Karpas-422 (cell line): Measurements from ENCODE around the gene DUOXA1. TPM values are rescaled to one million over a fixed set of nuclear protein-coding genes. Genes with fewer than 3 reads are reported as not detected.

Source experiments
- DNase-seq: peaks from one replicate; pipeline ENCODE4 v3.0.0-alpha.2; 2015
- H2AFZ ChIP-seq: fragments of 200-600 bp; sonication (generic); 2 replicates; pipeline ENCODE4 v1.6.1; 2014; ENCODE audit warnings: antibody characterized with exemption, low read length, mixed read lengths
- H3K27ac ChIP-seq: fragments of 200-600 bp; sonication (generic); 2 replicates; pipeline ENCODE4 v1.5.1; 2014; ENCODE audit warnings: mild to moderate bottlenecking, low read length, moderate library complexity
- H3K27me3 ChIP-seq: fragments of 200-600 bp; sonication (generic); 2 replicates; pipeline ENCODE4 v1.6.1; 2014; ENCODE audit warnings: low read length, mixed read lengths
- H3K36me3 ChIP-seq: fragments of 200-600 bp; sonication (generic); 2 replicates; pipeline ENCODE4 v1.6.1; 2014; ENCODE audit warnings: low read length, mixed read lengths; ENCODE audit not compliant: insufficient read depth
- H3K4me1 ChIP-seq: fragments of 200-600 bp; sonication (generic); 2 replicates; pipeline ENCODE4 v1.6.1; 2014; ENCODE audit warnings: mild to moderate bottlenecking, low read length, mixed read lengths
- H3K4me2 ChIP-seq: fragments of 200-600 bp; sonication (generic); 2 replicates; pipeline ENCODE4 v1.6.1; 2014; ENCODE audit warnings: low read length, low read depth, mild to moderate bottlenecking; ENCODE audit not compliant: poor library complexity, severe bottlenecking
- H3K4me3 ChIP-seq: fragments of 200-600 bp; sonication (generic); 2 replicates; pipeline ENCODE4 v1.5.1; 2014; ENCODE audit warnings: mild to moderate bottlenecking, antibody characterized with exemption, low read length, mixed read lengths
- H3K79me2 ChIP-seq: fragments of 200-600 bp; sonication (generic); 2 replicates; pipeline ENCODE4 v1.6.1; 2014; ENCODE audit warnings: mild to moderate bottlenecking, low read length, mixed read lengths
- H3K9ac ChIP-seq: fragments of 200-600 bp; sonication (generic); 2 replicates; pipeline ENCODE4 v1.6.0; 2014; ENCODE audit warnings: low read length
- H3K9me2 ChIP-seq: fragments of 200-600 bp; sonication (generic), shearing (Covaris generic); replicated peaks from 2 replicates; pipeline ENCODE4 v1.6.0; 2014; ENCODE audit warnings: mild to moderate bottlenecking, low read length, moderate library complexity; ENCODE audit not compliant: insufficient read depth
- H3K9me3 ChIP-seq: fragments of 300-700, 200-600 bp; sonication (generic); 2 replicates; pipeline ENCODE4 v1.6.1; 2014; ENCODE audit warnings: low read length, mixed read lengths
- H4K20me1 ChIP-seq: fragments of 200-600 bp; sonication (generic); 2 replicates; pipeline ENCODE4 v1.6.1; 2014; ENCODE audit warnings: mild to moderate bottlenecking, antibody characterized with exemption, low read length, low read depth; ENCODE audit not compliant: insufficient read depth
- total RNA-seq: library from RNA; depleted of rRNA; stranded (reverse); fragments of >200 nt; shearing (Covaris generic); gene quantifications from 2 replicates; pipeline ENCODE4 v1.2.3, GENCODE V29; 2014; ENCODE audit warnings: low replicate concordance

Gene DUOXA1
- total RNA-seq, 1 experiment from 2014 or later = not detected

DNA sequence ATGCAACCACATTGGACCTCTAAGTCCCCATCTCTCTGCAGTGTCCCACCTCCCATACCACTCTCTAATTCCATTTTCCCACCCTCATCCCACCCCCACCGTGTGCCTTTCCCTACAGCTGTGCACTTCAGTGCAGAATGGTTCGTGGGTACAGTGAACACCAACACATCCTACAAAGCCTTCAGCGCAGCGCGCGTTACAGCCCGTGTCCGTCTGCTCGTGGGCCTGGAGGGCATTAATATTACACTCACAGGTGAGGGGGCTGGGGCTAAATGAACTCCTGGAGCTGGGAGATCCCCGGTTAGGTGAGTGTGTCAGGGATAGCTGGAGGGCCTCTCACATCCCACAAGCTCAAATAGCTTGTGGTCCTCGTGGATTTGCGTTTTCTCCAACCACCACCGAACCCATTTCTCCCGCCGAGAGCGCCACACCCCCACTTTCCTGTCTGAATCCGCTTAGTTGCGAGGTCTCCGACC lies 13.6 kb downstream of the DUOXA1 start:
- no peaks in the 10 kb centered on the region for H3K9me3 ChIP-seq
- H3K4me2 ChIP-seq = no peak overlapping the region
- no peaks in the 10 kb centered on the region for H3K27me3 ChIP-seq
- H3K27ac ChIP-seq = no peak overlapping the region
- H3K4me3 ChIP-seq = no peak overlapping the region
- no peaks in the 10 kb centered on the region for H3K9me2 ChIP-seq
- no peaks in the 10 kb centered on the region for H3K36me3 ChIP-seq
- no peak overlapping the region for H2AFZ ChIP-seq
- no peak overlapping the region for H3K9ac ChIP-seq
- H3K4me1 ChIP-seq = peaks cover 9% of the 10 kb centered on the region
- H3K79me2 ChIP-seq = no peaks in the 10 kb centered on the region
- no peaks in the 10 kb centered on the region for H4K20me1 ChIP-seq
- no peak for DNase-seq

DNA sequence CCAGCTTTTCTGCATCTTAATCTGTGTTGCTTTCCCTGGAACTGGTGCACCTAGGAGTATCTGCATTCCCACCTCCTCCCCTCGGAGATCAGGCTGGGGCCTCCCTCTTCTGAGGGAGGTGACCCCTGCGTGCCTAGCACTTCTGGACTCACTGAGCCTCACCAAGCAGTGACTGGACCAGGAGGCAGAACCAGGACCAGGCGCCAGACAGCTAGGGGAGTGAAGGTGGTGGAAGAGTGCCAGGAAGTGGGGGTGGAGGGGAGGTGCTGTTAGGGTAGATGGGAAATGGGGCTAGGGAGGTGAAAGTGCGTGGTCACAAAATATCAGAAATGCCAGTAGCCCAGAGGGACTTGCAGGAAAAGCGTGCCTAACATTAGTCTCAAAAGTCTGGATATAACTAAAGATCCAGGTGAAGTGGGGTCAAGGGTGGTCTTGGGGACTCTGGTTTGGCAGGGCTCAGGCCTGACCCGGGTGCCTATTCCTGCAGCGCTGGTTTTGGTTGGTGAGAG lies 14.3 kb downstream of the DUOXA1 start:
- Histone ChIP-seq H2AFZ (no peak overlapping the region), H3K4me1 (peaks cover 9% of the 10 kb centered on the region), H3K9ac (no peak overlapping the region), H3K4me2 (no peak overlapping the region), H3K9me3 (no peaks in the 10 kb centered on the region), H3K9me2 (no peaks in the 10 kb centered on the region), H4K20me1 (no peaks in the 10 kb centered on the region), H3K79me2 (no peaks in the 10 kb centered on the region), H3K27me3 (no peaks in the 10 kb centered on the region), H3K36me3 (no peaks in the 10 kb centered on the region), H3K27ac (no peak overlapping the region), H3K4me3 (no peak overlapping the region)
- DNase-seq = no peak

DNA sequence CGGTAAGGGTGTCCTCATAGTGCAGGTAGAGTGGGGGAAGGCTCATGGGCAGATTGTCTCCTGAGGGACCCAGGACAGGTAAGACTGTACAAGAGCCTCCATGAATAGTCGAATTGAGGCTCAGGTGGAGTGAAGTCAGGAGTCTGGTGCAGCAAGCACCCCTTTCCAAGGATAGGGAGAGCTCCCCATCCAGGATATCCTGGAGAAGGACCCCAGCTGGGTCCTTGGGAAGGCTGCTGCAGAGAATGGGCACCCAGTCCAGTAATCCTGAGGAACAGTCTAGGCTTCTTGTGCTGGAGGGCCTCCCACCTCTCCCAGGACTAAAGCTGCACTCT lies 15.0 kb downstream of the DUOXA1 start:
- Histone ChIP-seq H3K4me2 (peak overlapping the region; percentile 36), H3K4me3 (peak overlapping the region; percentile 37; the same call in 1 of the 2 replicates), H3K27me3 (no peaks in the 10 kb centered on the region), H3K9ac (no peak overlapping the region), H3K4me1 (peaks cover 9% of the 10 kb centered on the region), H3K9me3 (no peaks in the 10 kb centered on the region), H3K79me2 (no peaks in the 10 kb centered on the region), H3K27ac (no peak overlapping the region), H4K20me1 (no peaks in the 10 kb centered on the region), H2AFZ (no peak overlapping the region), H3K36me3 (no peaks in the 10 kb centered on the region), H3K9me2 (no peaks in the 10 kb centered on the region)
- DNase-seq = no peak

DNA sequence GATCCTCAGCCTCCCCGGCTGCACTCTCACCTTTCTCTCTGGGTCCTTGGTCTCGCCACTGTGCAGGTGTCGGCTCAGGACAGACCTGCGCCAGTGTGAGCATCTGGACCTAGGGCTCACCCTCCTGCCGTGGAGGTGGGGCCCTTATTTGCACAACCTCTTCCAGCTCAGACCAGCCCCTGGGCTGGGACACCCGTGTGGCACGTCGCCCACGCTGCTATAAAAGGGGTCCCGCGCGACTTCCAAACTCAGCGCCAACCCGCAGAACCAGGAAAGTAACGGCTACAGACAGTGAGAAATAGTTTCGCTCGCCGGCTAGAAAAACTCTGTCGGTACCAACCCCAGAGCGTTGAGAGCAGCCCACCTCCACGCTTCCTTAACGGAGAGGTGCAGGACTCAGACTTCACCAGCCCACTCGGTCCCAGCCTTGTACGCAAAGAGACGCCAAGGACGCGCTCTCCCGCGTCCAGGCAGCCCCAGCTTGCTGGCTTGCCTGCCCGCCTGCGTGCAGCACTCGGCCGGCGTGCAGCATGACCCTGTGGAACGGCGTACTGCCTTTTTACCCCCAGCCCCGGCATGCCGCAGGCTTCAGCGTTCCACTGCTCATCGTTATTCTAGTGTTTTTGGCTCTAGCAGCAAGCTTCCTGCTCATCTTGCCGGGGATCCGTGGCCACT lies 15.5 kb downstream of the DUOXA1 start, which contains the start of the genes DUOX2 and DUOXA2:
Gene DUOX2 (minus strand): TSS at position 97 of the 675 bp plus-strand sequence. CDS start 761 bp downstream, outside the sequence.
Gene DUOXA2 (plus strand): TSS at position 251 of the 675 bp plus-strand sequence. CDS start 280 bp downstream, at position 531.
- Histone ChIP-seq H3K9ac (no peak within 1 kb of the TSS), H3K4me1 (peaks cover 9% of the 10 kb centered on the region), H3K4me3 (peak within 1 kb of the TSS; percentile 37; the same call in 1 of the 2 replicates), H3K4me2 (peak within 1 kb of the TSS; percentile 36), H3K27me3 (no peaks in the 10 kb centered on the region), H3K9me2 (no peaks in the 10 kb centered on the region), H3K27ac (no peak within 1 kb of the TSS), H2AFZ (no peak within 1 kb of the TSS), H3K36me3 (no peaks in the 10 kb centered on the region), H4K20me1 (no peaks in the 10 kb centered on the region), H3K79me2 (no peaks in the 10 kb centered on the region), H3K9me3 (no peaks in the 10 kb centered on the region)
- DNase-seq = no peak

DNA sequence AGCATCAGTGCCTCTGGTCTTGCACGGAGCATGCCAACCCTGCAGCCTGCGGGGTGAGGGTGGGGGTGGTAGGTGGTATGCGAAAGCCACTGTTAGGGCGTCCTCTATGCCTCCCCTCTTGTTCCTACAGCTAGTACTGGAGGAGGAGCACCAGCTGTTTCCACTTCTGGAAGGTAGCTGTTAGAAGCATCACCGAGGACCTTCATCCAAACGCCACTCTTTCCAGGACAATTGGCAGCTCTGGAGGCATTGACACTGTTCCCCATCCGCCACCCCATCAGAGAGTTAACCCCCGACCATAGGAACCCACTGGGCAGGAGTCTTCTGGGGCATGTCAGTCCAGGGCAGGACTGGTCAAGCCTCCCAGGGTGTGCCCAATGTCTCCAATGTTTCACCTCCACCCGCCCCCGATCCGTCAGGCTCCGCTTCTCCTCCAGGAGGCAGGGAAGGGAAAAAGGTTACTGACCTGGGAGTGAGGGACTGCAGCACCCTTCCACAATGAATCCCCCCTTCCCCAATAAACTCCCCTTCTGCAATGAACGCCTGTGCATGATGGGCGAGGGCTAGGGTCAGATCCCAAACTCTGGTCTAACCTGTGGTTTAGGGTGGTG lies 16.2 kb downstream of the DUOXA1 start:
- H3K9me3 ChIP-seq = no peaks in the 10 kb centered on the region
- DNase-seq = no peak
- no peaks in the 10 kb centered on the region for H3K9me2 ChIP-seq
- H4K20me1 ChIP-seq = no peaks in the 10 kb centered on the region
- no peaks in the 10 kb centered on the region for H3K27me3 ChIP-seq
- no peak overlapping the region for H3K4me3 ChIP-seq
- H3K27ac ChIP-seq = no peak overlapping the region
- no peak overlapping the region for H2AFZ ChIP-seq
- H3K36me3 ChIP-seq = no peaks in the 10 kb centered on the region
- peak overlapping the region; percentile 36 for H3K4me2 ChIP-seq
- H3K4me1 ChIP-seq = peaks cover 9% of the 10 kb centered on the region
- no peak overlapping the region for H3K9ac ChIP-seq
- H3K79me2 ChIP-seq = no peaks in the 10 kb centered on the region

DNA sequence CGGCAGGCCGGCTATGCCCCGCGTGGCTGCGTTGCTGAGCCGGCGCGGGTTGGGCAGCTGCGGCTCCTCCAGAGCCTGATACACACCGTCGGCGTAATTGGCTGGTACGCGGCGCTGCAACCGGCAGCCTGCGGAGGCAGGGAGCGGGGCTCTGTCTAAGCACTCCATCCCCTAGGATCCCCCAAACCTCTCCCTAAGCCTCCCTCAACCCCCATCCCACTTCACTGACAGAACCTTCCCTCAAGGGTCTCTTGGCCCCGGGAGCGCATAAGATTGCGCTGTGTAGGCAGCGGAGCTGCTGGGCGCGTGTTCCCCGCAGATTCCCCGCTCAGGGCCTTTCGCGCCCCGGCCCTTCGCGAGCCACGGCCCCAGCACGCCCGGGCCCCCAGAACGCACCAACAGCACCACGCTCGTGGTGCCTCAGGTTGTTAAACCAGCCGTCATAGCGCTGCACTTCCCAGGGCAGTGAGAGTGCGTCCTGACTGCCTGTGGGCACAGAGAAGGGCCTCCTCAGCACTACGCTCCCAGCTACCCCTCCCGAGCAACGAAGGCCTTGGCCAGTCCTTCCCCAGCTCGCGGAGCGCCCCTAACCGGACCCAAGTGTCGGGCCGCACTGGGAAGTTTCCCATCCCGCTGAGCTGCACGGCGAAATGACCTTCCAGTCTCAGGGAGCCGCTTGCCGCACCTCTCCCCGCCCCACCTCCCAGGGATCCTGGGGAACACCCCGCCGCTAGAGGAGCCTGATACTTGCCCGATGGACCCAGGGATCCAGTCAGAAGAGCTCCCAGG lies 16.9 kb downstream of the DUOXA1 start:
- H3K4me3 ChIP-seq = no peak overlapping the region
- no peaks in the 10 kb centered on the region for H3K27me3 ChIP-seq
- peaks cover 9% of the 10 kb centered on the region for H3K4me1 ChIP-seq

DNA sequence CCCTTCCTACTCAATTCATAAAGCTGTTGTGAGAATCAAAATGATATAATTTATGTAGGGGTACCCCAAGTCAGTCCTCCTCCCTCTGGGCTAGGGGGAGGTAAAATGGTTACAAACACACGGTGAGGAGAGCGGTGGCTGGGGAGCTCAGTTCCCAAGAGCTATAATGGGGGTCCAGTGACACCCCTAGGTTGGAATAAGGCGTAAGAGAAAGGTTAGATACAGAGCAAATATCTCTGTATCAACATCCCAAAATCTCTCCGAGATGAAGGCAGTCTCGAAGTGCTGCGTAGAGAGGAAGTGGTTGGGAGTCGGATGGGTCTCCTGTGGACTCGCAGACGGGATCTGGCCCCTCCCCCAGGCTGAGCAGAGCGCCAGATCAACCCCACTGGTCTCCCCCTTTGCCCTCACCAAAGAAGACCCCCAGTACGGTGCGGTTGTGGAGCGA lies 17.5 kb downstream of the DUOXA1 start:
- Histone ChIP-seq H3K27ac (no peak overlapping the region), H3K27me3 (no peaks in the 10 kb centered on the region), H3K9me3 (no peaks in the 10 kb centered on the region), H4K20me1 (no peaks in the 10 kb centered on the region), H3K4me1 (peaks cover 9% of the 10 kb centered on the region), H3K9me2 (no peaks in the 10 kb centered on the region), H3K9ac (no peak overlapping the region), H3K4me2 (no peak overlapping the region), H3K4me3 (no peak overlapping the region), H3K36me3 (no peaks in the 10 kb centered on the region), H3K79me2 (no peaks in the 10 kb centered on the region), H2AFZ (no peak overlapping the region)
- no peak for DNase-seq

More for the DNA sequence above, 16.9 kb downstream of the DUOXA1 start:
- Histone ChIP-seq H3K36me3 (no peaks in the 10 kb centered on the region), H2AFZ (no peak overlapping the region), H3K9me2 (no peaks in the 10 kb centered on the region), H4K20me1 (no peaks in the 10 kb centered on the region), H3K27ac (no peak overlapping the region), H3K4me2 (no peak overlapping the region), H3K9me3 (no peaks in the 10 kb centered on the region), H3K79me2 (no peaks in the 10 kb centered on the region), H3K9ac (no peak overlapping the region)
- DNase-seq = no peak
